Activated gamma-delta T cell treated with anti-CD3 and anti-CD28 coated beads, Interleukin-2, amount 50 U/mL, for 16 hours (primary cell): Measurements from ENCODE around the gene SPANXC.
"Not testable (repeated sequence)": the region's sequence is repeated elsewhere in the genome, so short reads cannot be mapped to it uniquely, and the experiment has no call there.

Source experiments
- DNase-seq: peaks from one replicate; pipeline ENCODE4 v3.0.0-alpha.2; 2020; ENCODE audit warnings: low read depth

Gene SPANXC, protein sequence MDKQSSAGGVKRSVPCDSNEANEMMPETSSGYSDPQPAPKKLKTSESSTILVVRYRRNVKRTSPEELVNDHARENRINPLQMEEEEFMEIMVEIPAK

DNA sequence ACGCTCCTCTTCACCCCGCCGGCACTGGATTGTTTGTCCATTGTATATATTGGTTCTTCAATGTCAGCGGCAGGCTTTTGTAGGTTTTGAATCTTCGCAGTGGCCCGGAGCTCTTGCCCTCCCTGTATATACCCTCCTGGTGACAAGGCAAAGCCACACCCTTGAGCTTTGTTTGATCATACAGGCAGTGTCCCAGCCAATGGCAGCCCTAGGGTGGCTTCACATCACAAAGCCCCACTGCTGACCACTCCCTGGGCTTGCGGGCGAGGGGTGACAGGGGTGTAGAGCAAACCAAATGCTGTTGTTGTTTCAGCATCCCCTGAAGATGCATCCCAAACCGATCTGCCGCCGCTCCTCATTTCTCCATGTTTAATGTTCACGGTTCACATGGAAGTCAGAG is at the start of gene SPANXC:
TSS of gene SPANXC (minus strand) at position 101 of the 400 bp plus-strand sequence. CDS start at position 41, 60 bp downstream.
- DNase-seq, result not testable (repeated sequence)

DNA sequence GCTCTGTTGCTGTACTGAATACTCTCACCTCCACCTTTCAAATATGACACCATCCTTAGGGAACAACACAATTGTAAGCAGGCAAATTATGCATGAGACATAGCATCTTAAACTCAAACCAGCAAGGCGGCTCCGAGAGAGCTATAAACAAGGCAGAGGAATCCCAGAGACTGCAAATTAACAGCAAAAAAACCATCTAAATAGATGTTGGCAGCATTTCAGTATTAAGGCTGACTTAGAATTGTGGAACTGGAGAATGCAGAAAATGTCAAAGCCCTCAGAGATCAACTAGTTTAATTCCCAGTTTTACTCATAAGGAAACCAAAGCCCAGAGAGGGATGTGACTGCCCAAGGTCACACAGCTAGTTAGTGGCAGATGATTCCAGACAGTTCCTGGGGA is 37.2 kb upstream of the SPANXC start:
- DNase-seq, result no peak

DNA sequence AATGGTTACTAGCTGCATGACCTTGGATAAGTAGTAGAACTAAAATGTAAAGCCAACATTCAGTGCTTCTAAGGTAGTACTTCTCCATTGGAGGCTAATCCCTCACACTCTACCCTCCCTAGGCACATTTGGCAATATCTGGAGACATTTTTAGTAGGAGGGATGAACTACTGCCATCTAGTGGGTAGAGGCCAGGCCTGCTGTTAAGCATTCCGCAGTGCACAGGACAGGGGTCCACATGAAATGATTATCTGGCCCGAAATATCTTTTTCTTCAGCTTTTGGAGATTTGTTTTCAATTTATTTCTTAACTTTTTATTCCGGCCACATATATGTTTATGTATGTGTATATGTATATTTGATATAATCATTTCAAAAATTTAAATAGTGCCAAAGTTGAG is 36.0 kb upstream of the SPANXC start:
- DNase-seq, result no peak

DNA sequence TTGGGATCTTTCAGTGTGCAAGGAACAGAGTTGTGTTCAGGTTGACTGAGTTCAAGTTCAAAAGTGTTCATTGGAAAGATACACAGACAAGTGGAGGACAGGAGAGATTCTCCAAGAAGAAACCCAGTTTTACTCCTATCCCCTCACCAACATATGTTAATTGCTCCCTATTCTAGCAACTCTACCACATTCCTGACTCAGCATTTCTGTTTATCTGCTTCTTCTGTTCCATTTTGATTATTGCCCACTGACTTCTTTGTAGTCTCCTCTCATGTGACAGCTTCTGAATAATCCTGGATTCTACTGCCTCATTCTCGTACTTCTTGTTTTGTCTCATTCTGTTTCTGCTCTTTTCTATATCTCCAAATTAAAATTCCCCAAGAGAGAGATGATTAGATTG is 15.8 kb upstream of the SPANXC start:
- DNase-seq, result no peak

DNA sequence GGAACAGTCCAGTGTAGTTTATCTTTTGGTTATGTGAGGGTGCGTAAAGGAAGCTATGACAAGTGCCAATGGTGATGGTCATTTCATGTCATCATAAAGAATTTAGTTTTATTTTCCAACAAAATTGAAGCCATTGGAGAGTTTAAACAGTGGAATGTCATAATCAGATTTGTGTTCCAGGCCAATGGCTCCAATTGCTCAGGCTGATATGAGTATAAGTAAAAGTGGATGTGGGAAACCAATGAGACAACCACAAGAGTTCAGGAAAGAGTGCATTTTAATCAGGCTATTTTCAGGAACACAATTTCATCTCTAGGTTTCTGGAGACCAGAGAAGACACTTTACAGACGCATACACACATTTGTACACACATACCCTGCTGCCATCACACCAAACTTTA is 20.7 kb downstream of the SPANXC start:
- DNase-seq, result no peak

DNA sequence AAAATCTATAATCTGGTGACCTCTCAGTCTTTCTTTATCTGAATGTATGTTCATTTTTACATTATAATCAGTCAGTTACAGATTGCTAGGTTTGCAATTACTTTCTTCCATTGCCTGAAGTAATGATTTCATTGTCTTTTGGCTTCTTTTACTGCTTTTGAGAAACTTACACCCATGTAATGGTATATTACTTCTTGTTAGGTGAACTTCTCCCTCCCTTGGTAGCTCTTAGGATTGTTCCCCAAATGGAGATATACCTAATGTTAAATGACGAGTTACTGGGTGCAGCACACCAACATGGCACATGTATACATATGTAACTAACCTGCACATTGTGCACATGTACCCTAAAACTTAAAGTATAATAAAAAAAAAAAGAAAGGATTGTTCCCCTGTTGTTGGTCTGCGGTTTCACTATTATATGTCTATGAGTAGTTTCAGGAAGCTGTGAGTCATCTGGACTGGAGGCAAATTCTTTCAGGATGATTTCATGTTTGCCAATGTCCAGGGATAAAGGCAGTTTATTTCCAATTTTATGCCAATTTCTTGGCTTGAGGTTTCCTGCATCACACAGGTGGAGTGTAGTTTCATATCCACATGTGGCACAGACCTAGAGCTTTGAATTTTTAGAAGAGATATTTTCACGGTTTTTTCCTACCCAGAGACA is 21.8 kb downstream of the SPANXC start:
- no peak for DNase-seq

DNA sequence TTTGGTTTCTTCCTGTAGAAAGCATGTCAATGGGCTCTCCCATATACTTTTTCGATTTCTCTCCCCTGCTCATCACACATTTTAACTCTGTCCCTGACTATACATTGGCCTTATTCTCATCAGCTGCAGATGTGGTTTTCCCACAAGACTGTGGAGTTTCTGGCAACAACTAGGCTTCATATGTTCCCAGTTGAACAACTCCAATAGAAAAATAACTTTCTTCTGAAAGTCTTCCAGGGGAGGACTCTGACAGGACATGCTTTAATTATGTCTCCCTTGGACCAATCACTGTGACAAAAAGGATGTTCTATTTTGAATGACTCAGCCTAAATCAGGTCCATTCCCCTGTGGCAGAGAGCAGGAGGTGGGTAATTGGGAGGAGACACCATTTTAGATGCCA is 28.1 kb downstream of the SPANXC start:
- DNase-seq, result no peak

DNA sequence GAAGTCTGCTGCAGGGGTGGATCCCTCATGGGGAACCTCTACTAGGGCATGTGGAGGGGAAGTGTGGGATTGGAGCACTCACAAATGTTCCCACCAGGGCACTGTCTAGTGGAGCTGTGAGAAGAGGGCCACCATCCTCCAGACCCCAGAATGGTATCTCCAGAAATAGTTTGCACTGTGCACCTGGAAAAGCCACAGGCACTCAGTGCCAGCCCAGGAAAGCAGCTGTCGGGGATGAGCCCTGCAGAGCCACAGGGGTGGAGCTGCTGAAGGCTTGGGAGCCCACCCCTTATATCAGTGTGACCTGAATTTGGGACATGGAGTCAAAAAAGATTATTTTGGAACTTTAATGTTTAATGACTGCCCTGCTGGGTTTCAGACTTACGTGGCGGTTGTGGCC is 40.4 kb downstream of the SPANXC start:
- no peak for DNase-seq
